HUES6 (cell line): Measurements from ENCODE around the gene MAP3K13.
"Not testable (repeated sequence)": the region's sequence is repeated elsewhere in the genome, so short reads cannot be mapped to it uniquely, and the experiment has no call there.

Experiments used
- H3K27ac ChIP-seq: 2 replicates; pipeline ENCODE4 v1.7.0; 2013; ENCODE audit warnings: low read depth, mild to moderate bottlenecking, low read length, inconsistent platforms
- H3K27me3 ChIP-seq: 2 replicates; pipeline ENCODE4 v1.6.1; 2013; ENCODE audit warnings: low read length; ENCODE audit not compliant: control insufficient read depth, insufficient read depth
- H3K36me3 ChIP-seq: 2 replicates; pipeline ENCODE4 v1.6.1; 2013; ENCODE audit warnings: low read length; ENCODE audit not compliant: control insufficient read depth, insufficient read depth
- H3K4me1 ChIP-seq: 2 replicates; pipeline ENCODE4 v1.6.1; 2013; ENCODE audit warnings: low read length; ENCODE audit not compliant: control insufficient read depth, insufficient read depth
- H3K4me3 ChIP-seq: 2 replicates; pipeline ENCODE4 v1.5.1; 2013; ENCODE audit warnings: low read depth, low read length
- H3K9ac ChIP-seq: one replicate; pipeline ENCODE4 v1.6.1; 2013; ENCODE audit warnings: mild to moderate bottlenecking, low read length
- H3K9me3 ChIP-seq: 2 replicates; pipeline ENCODE4 v1.6.1; 2013; ENCODE audit warnings: low read depth, low read length; ENCODE audit not compliant: control insufficient read depth, insufficient read depth

Gene MAP3K13

DNA sequence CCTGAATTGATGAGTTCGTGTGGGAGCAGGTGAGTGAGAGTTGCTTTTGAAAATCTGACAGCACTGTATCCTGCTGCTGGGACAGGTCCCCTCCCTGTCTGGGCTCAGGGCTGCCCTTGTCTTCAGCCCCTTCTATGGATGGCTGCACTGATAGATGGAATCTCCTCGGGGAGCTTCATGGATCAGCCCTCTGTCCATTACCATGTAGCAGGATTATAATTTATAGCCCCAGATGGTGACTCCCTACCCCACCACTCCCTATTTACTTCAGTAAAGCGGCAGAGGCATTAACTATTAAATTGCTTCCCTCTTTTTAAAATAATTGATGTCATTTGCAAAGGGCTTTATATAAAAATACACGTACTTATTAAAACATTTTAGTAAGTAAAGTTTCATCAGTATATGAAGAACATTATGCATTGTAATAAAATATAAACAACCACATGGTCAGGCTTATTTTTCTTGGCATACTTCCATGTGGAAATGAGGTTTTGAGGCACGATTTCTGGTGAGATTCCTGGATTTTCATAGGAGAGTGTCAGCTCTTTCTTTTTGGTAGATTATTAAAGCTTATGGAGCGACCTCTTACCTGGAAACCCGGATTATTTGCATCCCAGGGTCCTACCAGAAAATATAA, 38.5 kb downstream of the MAP3K13 start:
- H3K27me3 ChIP-seq, result no peaks in the 10 kb centered on the region
- H3K4me3 ChIP-seq, result no peak overlapping the region

DNA sequence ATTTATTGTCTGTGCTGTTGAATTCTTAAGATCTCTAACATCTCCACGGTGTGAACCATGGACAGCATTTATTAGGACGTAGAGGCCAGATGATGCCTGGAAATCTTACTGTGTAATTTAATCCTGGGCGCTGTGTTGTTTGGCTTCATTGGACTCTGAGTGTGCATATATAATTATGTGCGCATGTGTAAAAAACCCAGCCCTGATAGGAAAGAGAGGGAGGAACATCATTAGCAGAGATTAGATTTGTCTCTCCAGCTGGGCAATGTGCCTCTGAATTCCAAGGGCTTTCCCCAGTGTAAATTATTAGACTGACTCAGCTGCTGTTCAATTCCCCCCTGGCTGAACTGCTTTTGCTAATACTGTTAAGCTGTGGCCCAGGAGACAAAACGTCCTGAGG, 39.6 kb downstream of the MAP3K13 start:
- Histone ChIP-seq H3K9ac (no peak overlapping the region), H3K4me3 (no peak overlapping the region), H3K27ac (no peak overlapping the region), H3K9me3 (no peaks in the 10 kb centered on the region), H3K4me1 (0 out of 2 replicates have a peak, but pooled peaks cover 4% of the 10 kb centered on the region), H3K27me3 (no peaks in the 10 kb centered on the region), H3K36me3 (no peaks in the 10 kb centered on the region)

More for the DNA sequence above, 38.5 kb downstream of the MAP3K13 start:
- H3K9ac ChIP-seq, result no peak overlapping the region
- no peaks in the 10 kb centered on the region for H3K36me3 ChIP-seq
- H3K27ac ChIP-seq, result no peak overlapping the region
- 0 out of 2 replicates have a peak, but pooled peaks cover 4% of the 10 kb centered on the region for H3K4me1 ChIP-seq
- no peaks in the 10 kb centered on the region for H3K9me3 ChIP-seq

DNA sequence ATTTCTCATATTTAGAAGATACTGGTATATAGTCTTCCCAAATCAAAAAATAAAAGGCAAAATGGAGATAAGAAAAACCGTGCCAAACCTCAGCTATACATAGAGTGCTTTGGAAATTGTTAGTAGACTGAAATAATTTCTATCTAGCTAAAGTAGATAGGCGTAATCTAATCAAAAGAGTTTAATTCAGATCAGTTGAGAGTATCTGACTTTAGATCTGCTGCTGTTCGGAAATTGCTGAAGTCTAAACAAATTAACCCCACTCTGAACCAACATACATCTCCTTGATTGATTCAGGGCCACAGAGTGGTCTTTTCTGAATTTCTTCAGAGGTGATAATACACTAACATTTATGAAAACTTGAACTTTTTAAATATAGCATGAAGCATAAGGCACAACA, 40.1 kb downstream of the MAP3K13 start:
- Histone ChIP-seq H3K4me3 (no peak overlapping the region), H3K27ac (no peak overlapping the region), H3K9ac (no peak overlapping the region), H3K9me3 (no peaks in the 10 kb centered on the region), H3K4me1 (0 out of 2 replicates have a peak, but pooled peaks cover 4% of the 10 kb centered on the region), H3K36me3 (no peaks in the 10 kb centered on the region), H3K27me3 (no peaks in the 10 kb centered on the region)

DNA sequence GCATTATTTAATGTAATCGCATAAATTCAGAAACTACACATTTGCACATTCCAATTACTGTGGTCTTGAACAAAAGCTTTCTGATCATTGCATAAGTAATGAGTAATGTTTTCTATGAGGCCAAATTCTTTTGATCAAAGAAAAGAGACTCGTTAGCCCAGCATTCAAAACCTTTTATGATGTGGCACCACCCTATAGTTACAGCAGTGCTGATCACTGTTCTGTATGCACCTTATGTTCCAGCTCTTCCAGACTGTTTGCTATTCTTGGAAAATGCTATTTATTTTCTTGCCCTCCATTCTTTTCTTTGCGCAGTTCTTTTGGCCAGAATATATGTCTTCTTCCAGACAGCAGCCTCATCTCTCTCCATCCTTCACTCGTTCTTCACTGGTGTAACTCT, 42.3 kb downstream of the MAP3K13 start:
- no peaks in the 10 kb centered on the region for H3K9me3 ChIP-seq
- no peak overlapping the region for H3K9ac ChIP-seq
- no peak overlapping the region for H3K4me3 ChIP-seq
- H3K27me3 ChIP-seq, result no peaks in the 10 kb centered on the region
- H3K36me3 ChIP-seq, result no peaks in the 10 kb centered on the region
- no peaks in the 10 kb centered on the region for H3K4me1 ChIP-seq
- H3K27ac ChIP-seq, result no peak overlapping the region

DNA sequence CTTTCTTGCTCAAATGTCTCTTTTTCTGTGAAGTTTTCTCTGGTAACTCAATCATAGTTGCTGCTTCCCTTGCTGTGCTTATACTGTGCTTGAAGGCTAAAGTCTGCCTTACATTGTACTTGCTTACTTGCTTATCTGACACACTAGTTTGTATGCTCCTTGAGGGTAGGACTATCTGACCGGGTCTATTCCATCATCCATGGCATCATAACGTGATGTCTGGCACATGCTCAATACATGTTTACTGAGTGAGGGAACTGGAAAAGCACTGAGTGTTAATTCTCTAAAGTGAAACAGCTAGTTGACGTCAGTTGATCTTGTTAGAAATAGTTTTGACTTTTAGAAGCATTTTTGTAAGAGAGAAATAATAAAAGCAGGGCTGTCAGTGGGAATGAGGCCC, 42.7 kb downstream of the MAP3K13 start:
- Histone ChIP-seq H3K36me3 (no peaks in the 10 kb centered on the region), H3K9me3 (no peaks in the 10 kb centered on the region), H3K4me1 (no peaks in the 10 kb centered on the region), H3K27me3 (no peaks in the 10 kb centered on the region), H3K4me3 (no peak overlapping the region), H3K9ac (no peak overlapping the region), H3K27ac (no peak overlapping the region)

DNA sequence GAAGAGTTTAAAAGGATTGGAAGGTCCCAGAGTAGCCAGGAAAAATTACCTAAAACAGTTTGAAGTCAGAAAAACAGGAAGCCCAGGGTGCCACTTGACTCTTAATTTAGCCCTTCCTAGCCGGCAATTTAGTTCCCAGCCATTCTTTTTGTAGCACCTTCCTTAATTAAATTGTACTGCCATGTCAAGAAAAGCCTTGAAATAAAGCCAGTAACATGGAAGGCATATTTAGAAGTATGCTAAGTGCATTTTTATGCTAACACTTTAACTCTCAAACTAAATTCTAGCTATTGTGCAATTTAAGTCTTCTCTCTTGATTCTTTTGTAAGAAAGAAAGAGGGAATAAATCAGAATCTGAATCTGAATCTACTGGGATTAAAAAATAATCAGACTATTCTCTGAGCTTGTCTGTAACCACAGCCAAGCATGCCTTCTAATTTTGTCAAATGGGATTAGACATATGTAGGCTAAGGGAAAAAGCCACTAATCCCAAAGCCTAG, 43.2 kb downstream of the MAP3K13 start:
- H3K36me3 ChIP-seq, result no peaks in the 10 kb centered on the region
- no peaks in the 10 kb centered on the region for H3K27me3 ChIP-seq
- no peak overlapping the region for H3K9ac ChIP-seq
- H3K9me3 ChIP-seq, result no peaks in the 10 kb centered on the region
- no peak overlapping the region for H3K27ac ChIP-seq
- no peak overlapping the region for H3K4me3 ChIP-seq
- H3K4me1 ChIP-seq, result no peaks in the 10 kb centered on the region

DNA sequence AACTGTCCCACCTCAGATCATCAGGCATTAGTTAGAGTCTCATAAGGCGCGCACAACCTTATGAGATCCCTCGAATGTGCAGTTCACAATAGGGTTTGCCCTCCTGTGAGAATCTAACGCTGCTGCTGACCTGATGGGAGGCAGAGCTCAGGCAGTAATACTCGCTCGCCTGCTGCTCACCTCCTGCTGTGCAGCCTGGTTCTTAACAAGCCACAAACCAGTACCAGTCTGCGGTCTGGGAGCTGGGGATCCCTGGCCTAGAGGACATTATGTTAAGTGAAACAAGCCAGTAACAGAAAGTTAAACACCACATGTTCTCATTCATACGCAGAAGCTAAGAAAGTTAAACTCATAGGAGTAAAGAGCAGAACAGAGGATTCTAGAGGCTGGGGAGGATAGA, 47.0 kb downstream of the MAP3K13 start:
- Histone ChIP-seq H3K9ac (no peak overlapping the region), H3K36me3 (no peaks in the 10 kb centered on the region), H3K27me3 (no peaks in the 10 kb centered on the region), H3K27ac (no peak overlapping the region), H3K4me3 (no peak overlapping the region), H3K9me3 (no peaks in the 10 kb centered on the region), H3K4me1 (no peaks in the 10 kb centered on the region)

DNA sequence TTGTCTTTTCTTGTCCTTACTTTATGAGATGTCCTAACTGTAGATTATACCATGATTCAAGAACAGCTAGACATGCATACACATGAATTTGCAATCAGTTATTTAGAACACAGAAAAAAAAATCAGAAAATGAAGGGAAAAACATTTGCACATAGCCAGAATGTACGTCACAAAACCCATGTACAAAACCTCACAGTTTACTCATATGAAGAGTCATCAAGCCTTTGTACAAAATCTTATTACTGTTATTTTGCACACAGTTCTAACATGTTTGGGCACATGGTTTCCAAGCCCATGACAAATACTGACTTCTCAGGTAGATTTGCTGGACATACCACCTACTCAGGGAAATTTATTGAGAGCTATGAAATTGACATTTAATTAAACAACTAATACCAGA, 48.2 kb downstream of the MAP3K13 start:
- H3K27me3 ChIP-seq, result no peaks in the 10 kb centered on the region
- H3K36me3 ChIP-seq, result no peaks in the 10 kb centered on the region
- H3K4me3 ChIP-seq, result no peak overlapping the region
- no peaks in the 10 kb centered on the region for H3K9me3 ChIP-seq
- no peak overlapping the region for H3K27ac ChIP-seq
- H3K4me1 ChIP-seq, result no peaks in the 10 kb centered on the region
- H3K9ac ChIP-seq, result no peak overlapping the region

DNA sequence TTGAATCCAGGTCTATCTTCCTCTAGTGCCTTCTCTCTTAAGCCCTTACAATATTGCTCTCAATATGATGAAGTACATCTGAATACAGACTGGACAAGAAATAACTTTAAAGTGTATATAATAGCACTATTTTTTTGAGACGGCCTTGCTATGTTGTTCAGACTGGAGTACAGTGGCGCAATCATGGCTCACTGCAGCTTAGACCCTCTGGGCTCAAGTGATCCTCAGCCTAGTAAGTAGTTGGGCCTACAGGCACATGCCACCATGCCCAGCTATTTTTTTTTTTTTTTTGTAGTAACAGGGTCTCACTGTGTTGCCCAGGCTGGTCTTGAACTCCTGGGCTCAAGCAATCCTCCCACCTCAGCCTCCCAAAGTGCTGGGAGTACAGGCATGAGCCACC, 53.6 kb downstream of the MAP3K13 start:
- Histone ChIP-seq H3K27me3 (no peaks in the 10 kb centered on the region), H3K4me1 (no peaks in the 10 kb centered on the region), H3K9me3 (no peaks in the 10 kb centered on the region), H3K36me3 (no peaks in the 10 kb centered on the region), H3K9ac (no peak overlapping the region), H3K27ac (no peak overlapping the region), H3K4me3 (no peak overlapping the region)

DNA sequence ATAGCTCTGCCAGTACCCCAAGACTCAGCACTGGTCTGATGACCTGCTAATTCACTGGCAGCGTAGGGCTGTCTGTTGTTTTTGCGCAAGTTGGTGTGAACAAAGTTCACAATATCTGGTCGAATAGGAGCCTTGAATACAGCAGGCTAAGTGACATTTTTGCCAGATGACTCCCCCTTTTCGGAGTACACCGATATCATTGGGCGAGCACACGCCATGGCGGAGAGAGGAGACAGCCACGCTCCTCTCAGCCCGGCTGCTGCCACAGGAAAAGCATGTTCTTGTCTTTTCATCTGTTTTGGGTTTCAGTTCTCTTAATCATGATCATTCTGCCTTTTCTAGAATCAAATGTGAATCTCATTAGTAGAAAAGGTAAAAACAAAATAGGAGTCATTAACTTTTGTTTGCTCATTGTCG, 55.6 kb downstream of the MAP3K13 start:
- not testable (repeated sequence) for H3K9ac ChIP-seq, H3K9me3 ChIP-seq, H3K4me3 ChIP-seq, H3K27me3 ChIP-seq, H3K27ac ChIP-seq, H3K36me3 ChIP-seq, H3K4me1 ChIP-seq

DNA sequence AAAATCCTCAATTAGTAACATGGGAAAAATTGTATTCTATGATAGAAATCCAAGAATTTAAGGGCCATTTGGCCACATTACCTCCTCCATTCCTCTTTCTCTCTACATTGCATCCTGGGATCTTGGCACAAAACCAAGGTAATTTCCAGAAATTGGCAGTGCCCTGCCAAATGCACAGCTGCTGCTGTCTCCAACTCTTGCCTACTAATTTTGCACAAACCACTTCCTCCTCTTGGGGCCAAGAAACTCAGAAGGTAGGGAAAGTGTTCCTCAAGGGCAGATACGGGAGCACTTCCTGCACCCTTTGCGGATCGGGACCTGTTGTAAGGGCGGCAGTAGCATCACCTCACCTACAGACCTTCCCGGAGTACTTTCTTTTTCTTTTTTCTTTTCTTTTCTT, 57.8 kb downstream of the MAP3K13 start:
- Histone ChIP-seq H3K27ac (no peak overlapping the region), H3K9ac (no peak overlapping the region)

More for the DNA sequence above, 57.8 kb downstream of the MAP3K13 start:
- Histone ChIP-seq H3K9me3 (no peaks in the 10 kb centered on the region), H3K4me3 (no peak overlapping the region), H3K36me3 (no peaks in the 10 kb centered on the region), H3K4me1 (peaks cover 6% of the 10 kb centered on the region; the same call in 1 of the 2 replicates), H3K27me3 (no peaks in the 10 kb centered on the region)
